ENCODE measurements around the gene PNPT1.
"Not testable (repeated sequence)": the region's sequence is repeated elsewhere in the genome, so short reads cannot be mapped to it uniquely, and the experiment has no call there.

The PNPT1 gene

GRCh38 chr2:55693181-55694125, at the start of gene PNPT1:
PNPT1 (minus strand) TSS chr2:55693844; CDS start chr2:55693823, 21 bp downstream.
- Histone ChIP-seq H3K36me3 (ENCODE audit: insufficient read depth, low read length) (peaks cover 22% of the 10 kb centered on the region), H3K27ac (no peak within 1 kb of the TSS), H3K9me3 (ENCODE audit: low read depth, low read length) (no peaks in the 10 kb centered on the region), H3K9ac (ENCODE audit: insufficient read length) (peak within 1 kb of the TSS; percentile 93), H3K4me3 (peak within 1 kb of the TSS; percentile 98)
- peak; percentile 50 for TF ChIP-seq FOXP2 (optimal IDR thresholded peaks at IDR 0.05; ENCODE audit: control extremely low read depth, extremely low read length, insufficient read depth)
- no peak for TF ChIP-seq EZH2 (IDR thresholded peaks at IDR 0.05)
- TF ChIP-seq POLR2AphosphoS5 (IDR thresholded peaks at IDR 0.05; ENCODE audit: borderline replicate concordance, low read depth, low read length) = peak; percentile 96
- peak; percentile 67 for DNase-seq (ENCODE audit: low read depth, low spot score)

- no peak for DNase-seq (ENCODE audit: low read depth, low spot score)
- no peaks in the 10 kb centered on the region for H3K36me3 ChIP-seq (ENCODE audit: insufficient read depth, low read length)
- H3K9ac ChIP-seq (ENCODE audit: insufficient read length) = no peak overlapping the region
Measured at GRCh38 chr2:55742996-55743395, 49.4 kb upstream of the PNPT1 start.

GRCh38 chr2:55736019-55736536, 42.4 kb upstream of the PNPT1 start:
- H3K9me3 ChIP-seq (ENCODE audit: low read depth, low read length); H3K36me3 ChIP-seq (ENCODE audit: insufficient read depth, low read length); DNase-seq (ENCODE audit: low read depth, low spot score); H3K9ac ChIP-seq (ENCODE audit: insufficient read length); H3K4me3 ChIP-seq; H3K27ac ChIP-seq: not testable (repeated sequence)

More at GRCh38 chr2:55742996-55743395, 49.4 kb upstream of the PNPT1 start:
- no peak for TF ChIP-seq EZH2 (IDR thresholded peaks at IDR 0.05)
- TF ChIP-seq POLR2AphosphoS5 (IDR thresholded peaks at IDR 0.05; ENCODE audit: borderline replicate concordance, low read depth, low read length) = no peak
- no peak for TF ChIP-seq FOXP2 (optimal IDR thresholded peaks at IDR 0.05; ENCODE audit: control extremely low read depth, extremely low read length, insufficient read depth)
- Histone ChIP-seq H3K27ac (no peak overlapping the region), H3K9me3 (ENCODE audit: low read depth, low read length) (no peaks in the 10 kb centered on the region), H3K4me3 (no peak overlapping the region)

GRCh38 chr2:55734726-55735125, 41.1 kb upstream of the PNPT1 start:
- Histone ChIP-seq H3K4me3 (no peak overlapping the region), H3K9ac (ENCODE audit: insufficient read length) (no peak overlapping the region), H3K27ac (no peak overlapping the region), H3K9me3 (ENCODE audit: low read depth, low read length) (no peaks in the 10 kb centered on the region), H3K36me3 (ENCODE audit: insufficient read depth, low read length) (no peaks in the 10 kb centered on the region)
- TF ChIP-seq POLR2AphosphoS5 (IDR thresholded peaks at IDR 0.05; ENCODE audit: borderline replicate concordance, low read depth, low read length) (no peak), EZH2 (IDR thresholded peaks at IDR 0.05) (no peak), FOXP2 (optimal IDR thresholded peaks at IDR 0.05; ENCODE audit: control extremely low read depth, extremely low read length, insufficient read depth) (no peak)
- DNase-seq (ENCODE audit: low read depth, low spot score) = no peak

- H3K9ac ChIP-seq (ENCODE audit: insufficient read length) = no peak overlapping the region
- no peak for DNase-seq (ENCODE audit: low read depth, low spot score)
- no peaks in the 10 kb centered on the region for H3K36me3 ChIP-seq (ENCODE audit: insufficient read depth, low read length)
- H3K27ac ChIP-seq = no peak overlapping the region
- TF ChIP-seq FOXP2 (optimal IDR thresholded peaks at IDR 0.05; ENCODE audit: control extremely low read depth, extremely low read length, insufficient read depth) = no peak
- TF ChIP-seq EZH2 (IDR thresholded peaks at IDR 0.05) = no peak
- TF ChIP-seq POLR2AphosphoS5 (IDR thresholded peaks at IDR 0.05; ENCODE audit: borderline replicate concordance, low read depth, low read length) = no peak
- H3K9me3 ChIP-seq (ENCODE audit: low read depth, low read length) = no peaks in the 10 kb centered on the region
- H3K4me3 ChIP-seq = no peak overlapping the region
Measured at GRCh38 chr2:55733335-55733734, 39.7 kb upstream of the PNPT1 start.

- TF ChIP-seq EZH2 (IDR thresholded peaks at IDR 0.05) (no peak), POLR2AphosphoS5 (IDR thresholded peaks at IDR 0.05; ENCODE audit: borderline replicate concordance, low read depth, low read length) (no peak), FOXP2 (optimal IDR thresholded peaks at IDR 0.05; ENCODE audit: control extremely low read depth, extremely low read length, insufficient read depth) (no peak)
- Histone ChIP-seq H3K4me3 (no peak overlapping the region), H3K27ac (no peak overlapping the region), H3K36me3 (ENCODE audit: insufficient read depth, low read length) (no peaks in the 10 kb centered on the region), H3K9ac (ENCODE audit: insufficient read length) (no peak overlapping the region), H3K9me3 (ENCODE audit: low read depth, low read length) (no peaks in the 10 kb centered on the region)
- DNase-seq (ENCODE audit: low read depth, low spot score) = no peak
Measured at GRCh38 chr2:55732854-55733253, 39.2 kb upstream of the PNPT1 start.

GRCh38 chr2:55729136-55729685, 35.6 kb upstream of the PNPT1 start:
- TF ChIP-seq FOXP2 (optimal IDR thresholded peaks at IDR 0.05; ENCODE audit: control extremely low read depth, extremely low read length, insufficient read depth) (no peak), EZH2 (IDR thresholded peaks at IDR 0.05) (no peak), POLR2AphosphoS5 (IDR thresholded peaks at IDR 0.05; ENCODE audit: borderline replicate concordance, low read depth, low read length) (no peak)
- Histone ChIP-seq H3K9ac (ENCODE audit: insufficient read length) (no peak overlapping the region), H3K36me3 (ENCODE audit: insufficient read depth, low read length) (no peaks in the 10 kb centered on the region), H3K4me3 (no peak overlapping the region), H3K9me3 (ENCODE audit: low read depth, low read length) (no peaks in the 10 kb centered on the region), H3K27ac (no peak overlapping the region)
- DNase-seq (ENCODE audit: low read depth, low spot score) = no peak

GRCh38 chr2:55721596-55722215, 28.1 kb upstream of the PNPT1 start:
- Histone ChIP-seq H3K4me3 (no peak overlapping the region), H3K9me3 (ENCODE audit: low read depth, low read length) (no peaks in the 10 kb centered on the region), H3K27ac (no peak overlapping the region), H3K9ac (ENCODE audit: insufficient read length) (no peak overlapping the region), H3K36me3 (ENCODE audit: insufficient read depth, low read length) (no peaks in the 10 kb centered on the region)
- no peak for DNase-seq (ENCODE audit: low read depth, low spot score)
- TF ChIP-seq EZH2 (IDR thresholded peaks at IDR 0.05) (no peak), FOXP2 (optimal IDR thresholded peaks at IDR 0.05; ENCODE audit: control extremely low read depth, extremely low read length, insufficient read depth) (no peak), POLR2AphosphoS5 (IDR thresholded peaks at IDR 0.05; ENCODE audit: borderline replicate concordance, low read depth, low read length) (no peak)
